ENCODE measurements around the gene ERC2.

ERC2 gene

GRCh38 chr3:55826731-55827496, 641.4 kb downstream of the ERC2 start:
- no peak for DNase-seq (ENCODE audit: low spot score)

GRCh38 chr3:55826097-55826496, 642.2 kb downstream of the ERC2 start:
- DNase-seq (ENCODE audit: low spot score), result no peak

GRCh38 chr3:55824406-55824805, 643.9 kb downstream of the ERC2 start:
- DNase-seq (ENCODE audit: low spot score), result no peak

- DNase-seq (ENCODE audit: low spot score), result no peak
Measured at GRCh38 chr3:55823829-55824228, 644.4 kb downstream of the ERC2 start.

- no peak for DNase-seq (ENCODE audit: low spot score)
Measured at GRCh38 chr3:55823001-55823400, 645.3 kb downstream of the ERC2 start.

- DNase-seq (ENCODE audit: low spot score), result no peak
Measured at GRCh38 chr3:55819005-55819404, 649.3 kb downstream of the ERC2 start.

GRCh38 chr3:55818485-55818884, 649.8 kb downstream of the ERC2 start:
- DNase-seq (ENCODE audit: low spot score), result peak; percentile 68

GRCh38 chr3:55816794-55817576, 651.3 kb downstream of the ERC2 start:
- DNase-seq (ENCODE audit: low spot score), result no peak

- no peak for DNase-seq (ENCODE audit: low spot score)
Measured at GRCh38 chr3:55815262-55815661, 653.0 kb downstream of the ERC2 start.

GRCh38 chr3:55813268-55814097, 654.8 kb downstream of the ERC2 start:
- DNase-seq (ENCODE audit: low spot score), result no peak

- DNase-seq (ENCODE audit: low spot score), result no peak
Measured at GRCh38 chr3:55812394-55813013, 655.8 kb downstream of the ERC2 start.

- no peak for DNase-seq (ENCODE audit: low spot score)
Measured at GRCh38 chr3:55807210-55807609, 661.1 kb downstream of the ERC2 start.

GRCh38 chr3:55805169-55805568, 663.1 kb downstream of the ERC2 start:
- DNase-seq (ENCODE audit: low spot score), result no peak

GRCh38 chr3:55804170-55805095, 663.8 kb downstream of the ERC2 start:
- DNase-seq (ENCODE audit: low spot score), result no peak

- no peak for DNase-seq (ENCODE audit: low spot score)
Measured at GRCh38 chr3:55802816-55803215, 665.5 kb downstream of the ERC2 start.

- no peak for DNase-seq (ENCODE audit: low spot score)
Measured at GRCh38 chr3:55801676-55802075, 666.6 kb downstream of the ERC2 start.

GRCh38 chr3:55801068-55801467, 667.2 kb downstream of the ERC2 start:
- no peak for DNase-seq (ENCODE audit: low spot score)

- DNase-seq (ENCODE audit: low spot score), result no peak
Measured at GRCh38 chr3:55797775-55798174, 670.5 kb downstream of the ERC2 start.

GRCh38 chr3:55797084-55797483, 671.2 kb downstream of the ERC2 start:
- no peak for DNase-seq (ENCODE audit: low spot score)

GRCh38 chr3:55796533-55796932, 671.7 kb downstream of the ERC2 start:
- no peak for DNase-seq (ENCODE audit: low spot score)

- no peak for DNase-seq (ENCODE audit: low spot score)
Measured at GRCh38 chr3:55795746-55796145, 672.5 kb downstream of the ERC2 start.

Data from globus pallidus (tissue), 1 donor.